ENCODE results near the gene GALNTL6.
"Not testable (repeated sequence)": the region's sequence is repeated elsewhere in the genome, so short reads cannot be mapped to it uniquely, and the experiment has no call there.

Gene GALNTL6

GRCh38 chr4:172691552-172691951 lies 878.3 kb downstream of the GALNTL6 start:
- no peak for DNase-seq

- DNase-seq = no peak
These were observed 879.5 kb downstream of the GALNTL6 start for GRCh38 chr4:172692701-172693100.

- DNase-seq = no peak
These were observed 885.1 kb downstream of the GALNTL6 start for GRCh38 chr4:172698256-172698655.

- no peak for DNase-seq
These were observed 892.4 kb downstream of the GALNTL6 start for GRCh38 chr4:172705565-172705964.

- DNase-seq = no peak
These were observed 892.8 kb downstream of the GALNTL6 start for GRCh38 chr4:172706000-172706399.

- DNase-seq = no peak
These were observed 894.4 kb downstream of the GALNTL6 start for GRCh38 chr4:172707622-172708021.

GRCh38 chr4:172708184-172708583 lies 895.0 kb downstream of the GALNTL6 start:
- no peak for DNase-seq

GRCh38 chr4:172709376-172709775 lies 896.2 kb downstream of the GALNTL6 start:
- DNase-seq = no peak

- DNase-seq = no peak
These were observed 903.1 kb downstream of the GALNTL6 start for GRCh38 chr4:172716291-172716690.

GRCh38 chr4:172721659-172722058 lies 908.5 kb downstream of the GALNTL6 start:
- DNase-seq = no peak

- no peak for DNase-seq
These were observed 912.4 kb downstream of the GALNTL6 start for GRCh38 chr4:172725581-172725980.

- no peak for DNase-seq
These were observed 912.8 kb downstream of the GALNTL6 start for GRCh38 chr4:172726001-172726423.

- DNase-seq = no peak
These were observed 914.4 kb downstream of the GALNTL6 start for GRCh38 chr4:172727631-172728030.

GRCh38 chr4:172733645-172734044 lies 920.4 kb downstream of the GALNTL6 start:
- not testable (repeated sequence) for DNase-seq

GRCh38 chr4:172734555-172734954 lies 921.4 kb downstream of the GALNTL6 start:
- DNase-seq = no peak

- DNase-seq = no peak
These were observed 922.8 kb downstream of the GALNTL6 start for GRCh38 chr4:172736046-172736445.

GRCh38 chr4:172740434-172740833 lies 927.2 kb downstream of the GALNTL6 start:
- no peak for DNase-seq

GRCh38 chr4:172750910-172751309 lies 937.7 kb downstream of the GALNTL6 start:
- no peak for DNase-seq

- DNase-seq = no peak
These were observed 938.3 kb downstream of the GALNTL6 start for GRCh38 chr4:172751550-172751949.

GRCh38 chr4:172758586-172759340 lies 945.6 kb downstream of the GALNTL6 start:
- no peak for DNase-seq

- DNase-seq = no peak
These were observed 947.3 kb downstream of the GALNTL6 start for GRCh38 chr4:172760512-172760911.

GRCh38 chr4:172762895-172763294 lies 949.7 kb downstream of the GALNTL6 start:
- DNase-seq = no peak

- DNase-seq = no peak
These were observed 957.6 kb downstream of the GALNTL6 start for GRCh38 chr4:172770787-172771186.

- no peak for DNase-seq
These were observed 959.6 kb downstream of the GALNTL6 start for GRCh38 chr4:172772781-172773180.

Data from activated naive CD4-positive, alpha-beta T cell (primary cell).